Vagina (tissue), 2 donors: ENCODE measurements around the gene LIN28B.

Experiments
- POLR2A ChIP-seq, 2 donors: fragments of 450-650 bp; IDR thresholded peaks; one replicate each; pipeline ENCODE4 v1.6.1; 2017; ENCODE audit warnings: antibody characterized with exemption in 2 of 2, mild to moderate bottlenecking in 2 of 2, moderate library complexity in 2 of 2
- POLR2AphosphoS5 ChIP-seq, 2 donors: sonication (generic); formaldehyde crosslinking; IDR thresholded peaks; one replicate each; pipeline ENCODE4 v1.9.0; 2017; ENCODE audit warnings: antibody characterized with exemption in 2 of 2, mild to moderate bottlenecking in 2 of 2, low read depth in 1 of 2; ENCODE audit not compliant: insufficient read depth in 1 of 2
- TF ChIP-seq, protein P1 (sequence below), 3 experiments: fragments of 450-650 bp in 2 of 3; fragments of 200-600 bp in 1 of 3; sonication (generic) in 1 of 3; IDR thresholded peaks; one replicate each; pipeline ENCODE4 v1.5.1; 2017 to 2019; ENCODE audit warnings: antibody characterized with exemption in 3 of 3, mild to moderate bottlenecking in 2 of 3, moderate library complexity in 2 of 3

DNA sequence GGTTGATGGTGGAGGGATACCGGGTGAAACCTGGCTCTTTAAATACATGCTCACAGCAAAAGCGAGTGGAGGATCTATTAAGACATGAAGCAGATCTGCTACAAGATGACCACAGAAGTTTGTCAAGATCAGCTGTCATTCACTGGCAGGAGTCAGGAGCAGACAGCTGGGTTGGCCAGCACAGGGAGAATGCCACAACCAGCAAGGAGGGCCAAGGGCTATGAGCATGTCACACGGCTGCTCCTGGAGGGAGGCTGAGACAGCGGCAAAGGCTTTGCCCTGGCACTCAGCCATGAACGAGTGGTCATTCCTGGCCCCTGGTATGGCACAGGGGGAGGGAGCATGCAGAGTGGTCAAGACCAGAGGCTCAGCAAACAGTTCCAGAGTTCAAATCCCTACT is 145.3 kb downstream of the LIN28B start:
- TF ChIP-seq, protein P1, sequence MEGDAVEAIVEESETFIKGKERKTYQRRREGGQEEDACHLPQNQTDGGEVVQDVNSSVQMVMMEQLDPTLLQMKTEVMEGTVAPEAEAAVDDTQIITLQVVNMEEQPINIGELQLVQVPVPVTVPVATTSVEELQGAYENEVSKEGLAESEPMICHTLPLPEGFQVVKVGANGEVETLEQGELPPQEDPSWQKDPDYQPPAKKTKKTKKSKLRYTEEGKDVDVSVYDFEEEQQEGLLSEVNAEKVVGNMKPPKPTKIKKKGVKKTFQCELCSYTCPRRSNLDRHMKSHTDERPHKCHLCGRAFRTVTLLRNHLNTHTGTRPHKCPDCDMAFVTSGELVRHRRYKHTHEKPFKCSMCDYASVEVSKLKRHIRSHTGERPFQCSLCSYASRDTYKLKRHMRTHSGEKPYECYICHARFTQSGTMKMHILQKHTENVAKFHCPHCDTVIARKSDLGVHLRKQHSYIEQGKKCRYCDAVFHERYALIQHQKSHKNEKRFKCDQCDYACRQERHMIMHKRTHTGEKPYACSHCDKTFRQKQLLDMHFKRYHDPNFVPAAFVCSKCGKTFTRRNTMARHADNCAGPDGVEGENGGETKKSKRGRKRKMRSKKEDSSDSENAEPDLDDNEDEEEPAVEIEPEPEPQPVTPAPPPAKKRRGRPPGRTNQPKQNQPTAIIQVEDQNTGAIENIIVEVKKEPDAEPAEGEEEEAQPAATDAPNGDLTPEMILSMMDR (IDR thresholded peaks at IDR 0.05) = no peak
- no peak for TF ChIP-seq POLR2A (IDR thresholded peaks at IDR 0.05)
- TF ChIP-seq POLR2AphosphoS5 (IDR thresholded peaks at IDR 0.05; ENCODE audit: insufficient read depth in 1 of 2, low read depth in 1 of 2) = no peak
